ENCODE data around the gene RRP9.

GRCh38 chr3:51904034-51904823 is 37.5 kb downstream of the RRP9 start:
- TF ChIP-seq POLR2A (IDR thresholded peaks at IDR 0.05): no peak
- TF ChIP-seq CTCF (IDR thresholded peaks at IDR 0.05): no peak
